M059J (cell line): ENCODE measurements around the gene WIZ. TPM values are rescaled to one million over a fixed set of nuclear protein-coding genes. Genes with fewer than 3 reads are reported as not detected.
A peak's percentile ranks its signal among the peaks of the same experiment; 100 is the strongest.

ENCODE experiments used
- DNase-seq: peaks from one replicate; pipeline ENCODE4 v3.0.0-alpha.2; 2012; ENCODE audit warnings: low read depth
- total RNA-seq: library from RNA; depleted of rRNA; stranded (reverse); fragments of >200 nt; shearing (Covaris generic); gene quantifications from 2 replicates; pipeline ENCODE4 v1.2.3, GENCODE V29; 2014

Gene WIZ
- total RNA-seq, 1 experiment from 2014 or later, result 16.9 TPM

DNA sequence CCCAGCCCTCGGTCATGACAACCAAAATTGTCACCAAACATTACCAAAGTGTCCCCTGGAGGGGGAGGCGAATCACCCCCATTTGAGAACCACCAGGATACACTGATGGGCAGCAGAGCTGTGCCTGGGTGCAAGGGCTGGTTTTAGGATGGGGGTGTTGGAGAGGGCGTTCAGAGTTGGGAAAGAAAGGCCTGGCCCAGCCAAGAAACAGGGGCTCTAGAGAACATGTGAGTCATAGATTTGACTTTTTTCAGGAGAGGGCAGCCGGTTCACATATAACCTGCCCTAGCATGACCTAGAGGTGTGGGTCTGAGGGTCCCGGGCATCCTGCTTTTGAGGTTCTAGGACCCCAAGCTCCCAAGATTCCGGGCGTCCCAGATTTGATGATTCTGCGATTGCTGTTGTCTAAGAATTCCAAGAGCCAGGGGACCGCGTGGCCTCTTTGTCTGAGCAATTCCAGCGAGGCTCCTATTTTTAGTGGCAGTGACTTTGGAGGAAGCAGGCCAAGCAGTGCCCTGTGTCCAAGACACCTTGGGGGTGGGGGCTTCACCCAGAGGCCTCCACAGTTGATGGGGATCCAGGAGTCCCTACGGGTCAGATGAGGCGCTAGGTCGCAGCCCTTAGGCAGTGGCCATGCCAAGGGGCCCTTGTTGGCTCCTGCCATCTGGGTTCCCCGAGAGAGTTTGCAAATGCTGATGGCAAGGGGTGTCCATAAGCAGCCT lies 5.1 kb downstream of the WIZ start:
- no peak for DNase-seq

DNA sequence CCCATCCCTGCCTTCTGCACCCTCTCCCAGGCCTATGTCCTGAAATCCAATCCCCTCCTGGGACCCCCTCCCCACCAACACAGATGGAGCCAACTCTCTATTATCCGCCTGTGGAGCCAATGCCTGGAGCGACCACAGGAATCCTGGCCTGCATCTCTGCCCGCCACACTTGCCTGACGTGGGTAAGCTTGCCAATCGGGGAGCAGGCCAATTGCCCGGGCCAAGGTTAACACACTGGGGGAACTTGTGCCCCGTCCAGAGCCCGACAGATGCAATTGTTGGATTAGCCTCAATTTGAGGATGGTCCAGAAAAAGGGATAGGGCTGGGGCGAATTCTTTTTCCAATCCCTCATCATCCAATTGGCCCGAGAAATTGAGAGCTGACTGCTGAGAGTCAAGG lies 5.9 kb downstream of the WIZ start:
- DNase-seq, result no peak

DNA sequence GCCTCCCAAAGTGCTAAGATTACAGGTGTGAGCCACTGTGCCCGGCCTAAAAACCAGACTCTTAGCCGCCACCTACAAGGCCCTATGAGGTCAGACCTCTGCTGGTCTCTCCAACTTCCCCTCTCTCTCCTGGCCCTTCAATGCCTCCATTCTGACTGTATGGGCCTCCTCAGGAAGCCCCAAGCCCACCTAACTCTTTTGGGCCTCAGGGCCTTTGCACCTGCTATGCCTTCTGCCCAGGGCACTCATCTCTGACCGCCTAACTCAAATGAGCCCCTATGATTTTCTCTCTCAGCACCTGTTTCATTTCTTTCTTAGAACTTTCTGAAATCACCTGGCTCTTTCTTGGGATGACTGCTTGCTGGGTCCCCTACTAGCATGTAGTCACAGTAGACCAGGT lies 6.4 kb downstream of the WIZ start:
- DNase-seq, result no peak

DNA sequence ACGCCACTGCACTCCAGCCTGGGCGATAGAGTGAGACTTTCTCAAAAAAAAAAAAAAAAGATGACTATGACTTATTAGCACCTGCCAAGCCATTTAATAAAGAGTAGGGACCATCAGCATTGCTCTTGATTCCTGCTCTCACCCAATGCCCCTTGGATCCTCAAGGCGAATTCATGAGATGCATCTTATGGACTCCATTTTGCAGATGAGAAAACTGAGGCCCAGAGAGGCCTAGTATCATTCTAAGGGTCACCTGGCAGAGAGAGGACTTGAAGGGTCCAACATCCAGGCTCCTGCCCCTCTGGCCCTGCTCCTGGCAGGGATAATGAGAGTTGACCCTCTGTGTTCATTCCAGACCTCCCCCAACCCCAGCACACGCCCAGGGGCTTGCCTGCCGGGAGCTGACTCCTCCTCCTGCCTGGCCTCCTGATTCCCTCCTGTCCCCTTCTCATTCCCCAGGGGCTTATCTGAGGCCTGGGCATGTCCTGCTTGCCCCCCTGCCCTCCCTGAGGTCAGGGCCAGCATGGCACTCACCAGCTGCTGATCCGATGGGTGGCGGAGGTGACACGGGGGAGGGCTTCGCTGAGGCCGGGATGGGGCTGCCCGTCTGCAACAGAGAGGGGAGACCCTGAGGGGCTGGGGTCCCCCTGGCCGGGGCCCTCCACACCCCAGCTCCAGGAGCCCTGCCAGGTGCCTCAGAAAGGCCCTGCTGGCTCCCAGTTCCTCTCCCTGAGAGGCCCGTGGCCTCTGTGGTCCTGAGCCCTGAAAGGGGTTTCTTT lies 7.4 kb downstream of the WIZ start:
- DNase-seq, result no peak

DNA sequence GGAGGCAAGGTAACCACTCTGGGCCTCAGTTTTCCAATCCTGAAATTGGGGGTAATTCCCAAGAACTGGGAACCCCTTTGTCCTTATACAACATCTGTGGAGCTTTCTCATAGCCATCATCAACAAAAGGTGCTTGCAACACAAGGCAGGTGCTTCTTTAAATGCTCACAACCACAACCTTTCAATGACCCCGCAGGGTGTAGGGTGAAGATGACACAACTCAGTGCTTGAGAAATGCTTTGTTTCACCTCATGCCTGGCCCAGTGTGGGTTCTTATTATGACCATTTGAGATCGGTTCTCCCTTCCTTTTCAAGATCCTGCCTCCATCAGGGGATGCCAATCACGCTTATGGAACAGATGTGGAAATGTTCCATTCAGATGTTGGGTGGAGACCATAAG lies 8.4 kb downstream of the WIZ start:
- DNase-seq, result no peak

DNA sequence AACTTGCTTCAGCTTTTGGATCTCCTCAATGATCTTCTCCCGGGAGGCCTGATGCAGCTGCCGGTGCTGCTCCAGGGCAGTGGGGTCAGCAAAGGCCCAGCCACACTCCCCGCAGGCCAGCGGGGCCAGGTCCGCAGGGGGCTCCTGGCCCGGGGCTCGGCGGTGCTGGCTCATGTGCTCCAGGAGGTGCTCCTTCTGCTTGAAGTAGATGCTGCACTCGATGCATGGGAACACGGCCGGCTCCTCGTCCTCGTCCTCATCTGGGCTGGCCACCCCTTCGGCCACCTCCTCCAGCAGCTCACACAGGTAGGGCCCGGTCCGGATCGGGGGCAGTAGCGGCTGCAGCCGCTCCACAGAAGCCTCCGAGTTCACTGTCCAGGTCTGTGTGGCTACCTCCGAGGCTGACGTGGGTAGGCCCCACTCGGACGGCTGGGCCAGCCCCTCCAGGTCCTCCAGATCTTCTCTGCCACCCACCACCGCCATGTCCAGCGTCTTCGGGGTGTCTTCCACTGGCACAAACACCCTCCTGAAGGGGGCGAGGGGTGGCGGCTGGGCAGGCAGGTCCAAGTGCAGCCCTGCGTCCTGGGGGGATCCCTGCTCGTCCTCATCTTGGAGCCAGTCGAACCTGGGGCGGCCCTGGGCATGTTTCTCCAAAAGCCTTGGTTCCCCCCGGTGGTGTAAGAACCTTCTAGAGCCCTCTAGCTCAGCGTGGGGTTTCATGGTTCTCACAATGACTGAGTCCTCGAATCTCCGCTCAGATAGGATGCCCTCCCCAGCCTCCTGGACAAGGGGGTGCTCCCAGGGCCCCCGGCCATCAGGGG lies 9.7 kb downstream of the WIZ start:
- no peak for DNase-seq

DNA sequence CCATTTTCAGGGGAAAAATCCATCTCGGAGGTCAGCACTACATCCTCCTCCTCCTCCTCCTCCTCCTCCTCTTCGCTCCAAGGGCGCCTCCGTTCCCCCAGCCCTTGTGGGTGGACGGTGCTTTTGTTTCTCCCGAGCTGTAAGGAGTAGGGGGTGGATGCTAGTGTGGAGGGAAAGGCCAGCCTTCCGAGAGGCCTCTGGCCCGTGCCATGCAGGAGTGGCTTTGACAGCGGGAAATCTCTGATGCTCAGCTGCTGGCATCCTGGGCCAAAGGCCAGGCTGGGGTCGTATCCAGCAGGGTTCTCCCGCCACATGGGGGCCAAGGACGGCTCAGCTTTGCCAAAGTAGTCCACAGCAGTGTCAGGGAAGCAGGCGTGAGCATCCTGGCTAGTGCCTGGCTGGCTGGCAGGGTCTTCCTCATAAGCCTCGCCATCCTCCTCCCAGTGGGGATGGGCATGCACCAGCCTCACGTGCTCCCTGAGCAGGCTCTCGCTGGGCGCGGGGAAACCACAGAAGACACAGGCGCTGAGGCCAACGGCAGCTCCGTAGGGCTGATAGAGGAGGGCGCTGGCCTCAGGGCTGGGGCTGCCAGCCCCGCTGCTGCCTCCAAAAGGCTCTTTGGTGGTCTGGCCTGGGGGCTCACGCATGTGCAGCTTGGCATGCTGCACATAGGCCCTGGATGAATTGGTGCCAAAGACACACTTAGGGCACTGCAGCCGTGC lies 10.5 kb downstream of the WIZ start:
- no peak for DNase-seq

DNA sequence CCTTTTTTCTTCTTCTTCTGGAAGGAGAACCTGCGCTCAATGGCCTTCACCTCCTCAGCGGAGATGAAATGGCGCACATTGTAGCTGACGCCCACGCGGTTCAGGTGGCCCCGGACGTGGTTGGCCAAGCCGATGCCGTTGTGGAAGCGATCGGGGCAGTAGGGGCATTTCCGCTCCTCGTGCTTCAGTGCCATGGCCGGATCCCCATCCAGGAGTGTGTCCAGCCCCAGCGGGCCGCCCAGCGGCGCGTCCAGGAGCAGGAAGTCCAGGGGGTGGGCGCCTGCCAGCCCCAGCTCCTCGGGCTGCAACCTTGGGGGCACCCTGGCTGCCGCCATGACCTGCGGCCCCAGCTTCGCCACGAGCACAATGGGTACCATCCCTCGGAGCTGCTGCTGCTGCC lies 11.2 kb downstream of the WIZ start:
- DNase-seq, result no peak

DNA sequence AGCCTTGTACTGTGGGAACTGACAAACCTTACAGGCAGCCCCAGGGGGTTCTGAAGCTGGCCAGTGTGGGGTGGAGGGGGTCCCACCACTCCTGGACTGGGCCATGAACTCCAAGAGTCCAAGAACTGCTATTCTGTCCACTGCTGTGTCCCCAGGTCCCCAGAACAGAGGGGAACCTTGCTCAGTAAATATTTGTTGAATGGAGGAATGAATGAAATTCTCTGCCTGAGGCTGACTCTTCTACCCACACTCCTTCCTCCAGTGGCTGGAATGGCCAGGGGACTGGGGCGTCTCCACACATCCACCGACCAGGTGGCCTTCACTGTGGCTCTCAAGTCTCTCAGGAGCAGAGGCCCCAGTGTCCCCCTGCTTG lies 11.6 kb downstream of the WIZ start:
- DNase-seq, result no peak

DNA sequence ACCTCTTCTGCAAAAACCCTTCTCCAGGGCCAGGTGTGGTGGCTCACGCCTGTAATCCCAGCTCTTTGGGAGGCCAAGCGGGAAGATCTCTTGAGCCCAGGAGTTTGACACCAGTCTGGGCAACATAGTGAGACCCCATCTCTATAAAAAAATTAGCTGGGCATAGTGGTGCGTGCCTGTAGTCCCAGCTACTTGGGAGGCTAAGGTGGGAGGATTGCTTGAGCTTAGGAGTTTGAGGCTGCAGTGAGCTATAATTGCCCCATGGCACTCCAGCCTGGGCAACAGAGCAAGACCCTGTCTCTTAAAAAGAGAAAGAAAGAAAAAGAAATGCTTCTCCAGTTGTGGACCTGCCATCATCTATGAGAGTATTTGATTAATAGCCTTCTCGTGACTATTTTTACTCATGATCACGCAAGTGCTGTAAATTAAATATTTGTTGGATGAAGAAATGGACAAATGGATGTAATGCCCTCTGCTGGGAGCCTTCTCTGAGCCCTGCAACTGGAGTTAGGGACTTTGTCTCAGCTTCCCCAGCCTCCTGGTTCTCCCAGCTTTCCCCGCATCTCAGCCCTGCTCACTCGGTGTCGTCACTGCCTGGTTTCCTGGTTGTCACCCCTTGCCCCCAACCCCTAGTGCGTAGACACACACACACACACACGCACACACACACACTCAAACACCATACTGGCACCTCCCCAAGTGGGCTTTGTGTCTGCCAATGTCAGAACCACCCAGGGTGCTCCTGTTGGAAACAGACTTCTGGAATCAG lies 12.2 kb downstream of the WIZ start:
- DNase-seq, result peak; percentile 27

DNA sequence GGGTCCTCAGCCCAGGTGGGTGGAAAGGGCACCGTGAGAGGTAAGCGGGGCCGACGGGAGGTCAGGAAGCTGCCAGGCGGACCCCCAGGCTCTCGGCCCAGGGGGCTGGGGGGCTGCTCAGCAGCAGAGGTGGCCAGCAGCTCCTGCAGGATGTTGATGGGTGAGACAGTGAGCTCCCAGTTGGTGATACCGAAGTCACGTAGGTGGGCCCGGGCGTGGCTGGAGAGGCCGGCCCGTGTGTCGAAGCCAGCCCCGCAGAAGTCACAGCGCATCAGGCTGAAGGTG lies 13.0 kb downstream of the WIZ start:
- no peak for DNase-seq

DNA sequence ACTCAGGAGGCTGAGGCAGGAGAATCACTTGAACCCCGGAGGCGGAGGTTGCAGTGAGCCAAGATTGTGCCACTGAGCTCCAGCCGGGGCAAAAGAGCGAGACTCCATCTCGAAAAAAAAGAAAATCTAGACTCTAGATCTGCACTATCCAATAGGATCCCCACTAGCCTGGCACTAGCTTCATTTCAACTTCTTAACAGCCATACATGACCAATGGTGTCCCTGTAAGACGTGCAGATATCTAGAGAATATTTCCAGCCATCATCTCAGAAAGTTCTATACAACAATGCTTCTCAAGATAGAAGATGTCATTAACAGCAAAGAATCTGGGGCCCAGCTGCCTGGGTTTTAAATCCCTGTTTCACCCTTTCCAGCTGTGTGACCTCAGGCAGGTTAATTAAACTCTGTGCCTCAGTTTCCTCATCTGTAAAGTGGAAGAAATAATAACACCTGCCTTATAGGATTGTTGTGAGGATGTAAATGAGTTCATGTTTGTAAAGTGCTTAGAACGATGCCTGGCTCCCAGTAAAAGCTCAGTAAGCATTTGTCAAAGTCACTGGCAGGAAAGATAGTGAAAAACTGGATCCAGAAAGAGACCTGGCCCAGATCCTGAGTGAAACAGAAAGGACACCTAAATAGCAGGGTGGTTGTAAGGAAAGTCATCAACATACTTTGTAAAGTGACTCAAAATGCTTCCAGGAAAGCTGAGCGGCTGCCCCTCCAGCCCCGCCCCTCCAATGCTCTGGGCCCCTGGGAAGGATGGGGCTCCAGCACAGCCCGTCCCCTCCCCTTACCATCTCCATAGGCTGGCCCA lies 13.5 kb downstream of the WIZ start:
- DNase-seq, result no peak

DNA sequence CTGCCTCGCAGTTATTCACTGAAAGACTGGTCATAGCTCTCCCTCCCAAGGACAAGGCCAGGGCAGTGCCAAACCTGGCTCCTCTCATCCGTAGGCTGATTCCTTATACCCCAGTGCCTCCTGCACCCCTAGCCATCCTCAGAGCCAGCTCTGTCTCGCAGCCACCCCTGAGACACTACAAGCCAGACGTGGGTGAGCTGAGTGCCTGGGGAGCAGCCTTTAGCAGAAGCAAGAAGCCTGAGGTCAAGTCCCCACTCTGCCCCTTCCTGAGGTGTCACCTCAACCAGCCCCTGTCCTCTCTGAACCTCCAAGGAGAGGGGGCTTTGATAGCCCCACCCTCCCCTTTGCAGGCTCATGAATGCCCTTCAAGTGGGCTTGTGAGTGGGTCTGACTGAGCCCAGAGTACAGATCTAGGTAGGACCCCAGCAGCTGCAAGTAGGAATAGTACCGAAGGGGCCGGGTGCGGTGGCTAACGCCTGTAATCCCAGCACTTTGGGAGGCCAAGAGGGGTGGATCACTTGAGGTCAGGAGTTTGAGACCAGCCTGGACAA lies 16.2 kb downstream of the WIZ start:
- no peak for DNase-seq

DNA sequence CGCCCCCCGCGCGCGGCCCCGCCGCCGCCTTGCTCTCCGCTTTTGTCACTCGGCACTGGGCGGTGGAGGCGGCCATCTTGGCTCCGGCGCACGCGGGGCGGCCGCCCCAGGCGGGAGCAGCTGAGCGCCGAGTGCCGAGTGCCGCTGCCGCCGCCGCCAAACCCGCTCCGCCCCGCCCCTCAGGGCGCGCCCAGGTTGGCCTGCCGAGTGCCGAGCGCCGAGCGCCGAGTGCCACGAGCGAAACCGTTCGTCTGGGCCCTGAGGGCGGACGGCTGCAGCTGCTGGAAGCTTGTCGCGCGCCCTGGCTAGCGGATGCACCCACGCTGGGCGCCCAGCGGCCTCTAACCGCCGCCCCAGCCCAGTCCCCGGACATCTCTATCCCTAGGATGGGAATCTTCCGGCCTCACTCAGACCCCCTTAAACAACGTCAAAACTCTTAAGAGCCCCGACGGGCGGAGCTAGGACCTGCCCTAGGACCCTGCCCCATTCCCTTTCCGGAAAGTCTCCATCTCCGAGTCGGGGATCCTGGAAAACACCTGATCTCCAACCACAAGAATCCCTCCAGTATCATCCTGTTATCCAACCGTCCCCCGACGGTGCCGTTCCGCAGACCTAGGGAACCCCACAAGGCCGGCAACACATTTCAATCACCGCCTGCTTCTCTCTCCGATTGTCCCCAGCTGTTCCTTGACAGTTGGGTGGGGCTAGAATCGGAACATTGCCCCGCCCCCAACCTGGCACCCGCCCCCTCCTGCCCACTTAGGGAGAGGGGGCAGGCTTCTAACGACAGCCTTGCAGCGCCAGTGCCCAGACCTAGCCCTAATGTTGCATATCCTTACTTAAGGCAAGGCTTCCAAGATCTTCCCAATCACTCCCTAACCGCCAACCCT lies 16.9 kb downstream of the WIZ start:
- DNase-seq, result peak; percentile 87

DNA sequence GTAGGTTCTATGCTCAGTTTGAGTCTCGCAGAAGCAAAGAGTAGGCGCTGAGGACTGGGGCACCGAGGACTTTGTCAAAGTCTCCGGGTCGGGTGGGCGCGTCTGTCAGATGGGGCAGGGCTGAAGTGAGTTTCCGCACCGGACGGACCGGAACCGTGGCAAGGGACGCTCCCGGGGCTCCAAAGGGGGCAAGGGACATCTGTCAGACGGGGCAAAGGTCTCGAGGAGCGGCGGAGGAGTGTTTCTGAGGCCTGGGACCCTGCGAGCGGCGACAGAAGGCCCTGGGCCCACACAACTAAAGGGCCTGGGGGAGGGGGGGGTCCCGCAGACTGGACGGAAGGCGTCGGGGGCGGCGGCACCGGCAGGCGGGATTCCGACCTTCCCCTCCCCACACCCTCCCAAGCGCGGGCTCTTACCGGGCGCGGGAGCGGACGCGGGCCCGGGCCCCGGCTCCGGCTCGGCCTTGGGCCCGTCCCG lies 17.7 kb downstream of the WIZ start:
- DNase-seq, result no peak

DNA sequence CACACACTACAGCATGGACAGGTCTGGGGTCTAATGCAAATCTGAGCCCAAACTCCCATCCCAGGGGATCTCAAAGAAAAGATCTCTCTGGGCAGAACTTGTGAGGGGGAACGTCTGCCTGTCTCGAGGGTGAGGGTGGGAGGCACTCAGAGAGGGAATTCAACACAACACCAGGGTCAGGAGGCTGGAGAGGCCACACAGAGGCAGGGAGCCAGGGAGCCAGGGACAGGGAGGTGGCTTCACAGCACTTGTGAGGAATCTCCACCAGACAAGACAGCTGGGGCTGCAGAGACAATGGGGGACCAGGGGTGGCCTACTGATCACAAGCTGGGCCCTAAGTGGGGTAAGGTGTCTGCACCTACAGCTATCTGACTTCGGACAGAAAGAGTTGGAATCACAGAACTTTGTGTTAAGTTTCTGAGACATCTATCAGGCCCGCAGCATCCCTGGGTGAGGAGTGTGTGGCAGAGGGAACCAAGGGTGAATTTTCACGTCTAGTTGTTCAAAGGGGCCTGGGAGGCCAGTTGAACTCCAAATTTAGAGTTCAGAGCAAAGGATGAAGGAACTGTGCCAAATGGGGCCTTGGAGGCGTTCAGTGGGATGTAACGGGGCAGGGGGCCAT lies 18.2 kb downstream of the WIZ start:
- no peak for DNase-seq

DNA sequence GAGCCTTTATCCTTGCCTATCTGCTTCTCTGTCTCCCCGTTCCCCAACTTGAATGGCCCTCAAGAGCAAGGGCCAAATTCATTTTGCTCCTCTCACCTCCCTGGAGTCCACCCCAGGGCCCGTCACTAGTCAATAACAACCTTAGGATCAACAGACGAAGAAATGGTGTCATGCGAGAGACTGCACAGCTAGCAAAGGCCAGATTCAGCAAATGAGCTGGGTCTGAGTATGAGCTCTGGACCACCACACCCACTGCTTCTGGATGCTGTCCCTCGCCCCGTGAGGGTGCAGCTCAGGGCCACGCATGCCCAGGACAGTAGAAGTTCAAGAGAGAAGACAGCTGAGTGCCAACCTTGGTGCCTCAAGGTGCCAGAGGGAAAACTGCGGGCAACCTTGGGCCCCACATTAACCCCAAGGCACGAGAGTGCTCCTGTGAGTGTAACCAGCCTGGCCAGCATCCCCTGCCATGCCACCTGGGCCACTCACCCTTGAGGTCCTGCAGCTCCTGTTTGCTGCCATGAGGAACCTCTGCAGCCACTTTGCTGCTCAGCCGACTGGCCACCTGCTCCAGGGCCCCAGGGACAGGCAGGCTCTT lies 19.1 kb downstream of the WIZ start:
- no peak for DNase-seq

DNA sequence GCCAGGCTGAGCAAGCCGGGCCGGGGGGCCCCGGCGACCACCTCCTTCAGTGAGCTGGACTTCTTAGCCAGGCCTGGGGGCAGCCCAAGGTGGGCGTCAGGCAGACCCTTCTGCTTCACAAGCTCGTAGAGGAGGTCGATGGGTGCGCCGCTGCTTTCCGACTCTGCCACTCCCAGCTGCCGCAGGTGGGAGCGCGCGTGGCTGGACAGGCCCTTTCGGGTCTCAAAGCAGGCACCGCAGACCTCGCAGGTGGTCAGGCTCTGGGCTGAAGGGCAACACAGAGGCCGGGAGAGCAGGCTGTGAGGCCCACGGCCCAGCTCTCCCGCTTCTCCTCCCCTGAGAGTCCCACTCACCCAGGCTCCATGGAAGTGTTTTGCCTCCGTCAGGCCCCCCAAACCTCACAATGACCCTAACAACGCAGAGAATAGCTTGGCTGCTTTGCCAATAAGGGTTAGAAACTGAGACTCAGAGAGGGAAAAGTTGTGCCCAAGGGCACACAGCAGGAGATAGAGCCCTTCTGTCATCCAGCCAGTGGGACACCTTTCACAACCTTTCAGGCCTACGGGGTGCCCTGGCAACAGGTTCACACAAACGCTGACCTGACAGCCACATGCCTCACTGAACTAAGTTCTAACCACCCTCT lies 19.8 kb downstream of the WIZ start:
- DNase-seq, result no peak
